Stimulated activated CD8-positive, alpha-beta memory T cell treated with anti-CD3 and anti-CD28 coated beads, Interleukin-7, amount 100 ng/mL, for 24 hours (primary cell): Measurements from ENCODE around the gene RAB4A.
"Not testable (repeated sequence)": the region's sequence is repeated elsewhere in the genome, so short reads cannot be mapped to it uniquely, and the experiment has no call there.

Source experiments
- DNase-seq: peaks from one replicate; pipeline ENCODE4 v3.0.0-alpha.2; 2020; ENCODE audit warnings: low read depth

RAB4A gene

GRCh38 chr1:229298420-229298819 is 27.5 kb downstream of the RAB4A start:
- no peak for DNase-seq

- no peak for DNase-seq
These were observed 28.1 kb downstream of the RAB4A start for GRCh38 chr1:229298887-229299503.

GRCh38 chr1:229300099-229300757 is 29.3 kb downstream of the RAB4A start:
- no peak for DNase-seq

- no peak for DNase-seq
These were observed 31.8 kb downstream of the RAB4A start for GRCh38 chr1:229302740-229303139.

- DNase-seq, result no peak
These were observed 32.9 kb downstream of the RAB4A start for GRCh38 chr1:229303855-229304254.

- DNase-seq, result no peak
These were observed 34.5 kb downstream of the RAB4A start for GRCh38 chr1:229305392-229305791.

GRCh38 chr1:229309074-229309473 is 38.2 kb downstream of the RAB4A start:
- DNase-seq, result no peak

GRCh38 chr1:229309684-229310083 is 38.8 kb downstream of the RAB4A start:
- no peak for DNase-seq

- no peak for DNase-seq
These were observed 39.9 kb downstream of the RAB4A start for GRCh38 chr1:229310833-229311232.

- DNase-seq, result no peak
These were observed 45.3 kb downstream of the RAB4A start for GRCh38 chr1:229316166-229316565.

- no peak for DNase-seq
These were observed 47.1 kb downstream of the RAB4A start for GRCh38 chr1:229318056-229318455.

- DNase-seq, result no peak
These were observed 48.6 kb downstream of the RAB4A start for GRCh38 chr1:229319487-229319886.

- DNase-seq, result no peak
These were observed 52.3 kb downstream of the RAB4A start for GRCh38 chr1:229323201-229323600.

- DNase-seq, result no peak
These were observed 53.1 kb downstream of the RAB4A start for GRCh38 chr1:229323885-229324553.

GRCh38 chr1:229325401-229325800 is 54.5 kb downstream of the RAB4A start:
- DNase-seq, result no peak

- DNase-seq, result no peak
These were observed 55.1 kb downstream of the RAB4A start for GRCh38 chr1:229325853-229326487.

- DNase-seq, result no peak
These were observed 55.7 kb downstream of the RAB4A start for GRCh38 chr1:229326601-229327000.

GRCh38 chr1:229327765-229328164 is 56.9 kb downstream of the RAB4A start:
- DNase-seq, result not testable (repeated sequence)

- no peak for DNase-seq
These were observed 57.9 kb downstream of the RAB4A start for GRCh38 chr1:229328598-229329362.

GRCh38 chr1:229334269-229334668 is 63.4 kb downstream of the RAB4A start:
- no peak for DNase-seq

GRCh38 chr1:229334716-229335115 is 63.8 kb downstream of the RAB4A start:
- no peak for DNase-seq

- no peak for DNase-seq
These were observed 65.4 kb downstream of the RAB4A start for GRCh38 chr1:229336345-229336744.
